Activated CD8-positive, alpha-beta memory T cell treated with anti-CD3 and anti-CD28 coated beads for 24 hours (primary cell): ENCODE results near the gene FAAH.

Experiments used
- DNase-seq: peaks from one replicate; pipeline ENCODE4 v3.0.0-alpha.2; 2020

The FAAH gene

DNA sequence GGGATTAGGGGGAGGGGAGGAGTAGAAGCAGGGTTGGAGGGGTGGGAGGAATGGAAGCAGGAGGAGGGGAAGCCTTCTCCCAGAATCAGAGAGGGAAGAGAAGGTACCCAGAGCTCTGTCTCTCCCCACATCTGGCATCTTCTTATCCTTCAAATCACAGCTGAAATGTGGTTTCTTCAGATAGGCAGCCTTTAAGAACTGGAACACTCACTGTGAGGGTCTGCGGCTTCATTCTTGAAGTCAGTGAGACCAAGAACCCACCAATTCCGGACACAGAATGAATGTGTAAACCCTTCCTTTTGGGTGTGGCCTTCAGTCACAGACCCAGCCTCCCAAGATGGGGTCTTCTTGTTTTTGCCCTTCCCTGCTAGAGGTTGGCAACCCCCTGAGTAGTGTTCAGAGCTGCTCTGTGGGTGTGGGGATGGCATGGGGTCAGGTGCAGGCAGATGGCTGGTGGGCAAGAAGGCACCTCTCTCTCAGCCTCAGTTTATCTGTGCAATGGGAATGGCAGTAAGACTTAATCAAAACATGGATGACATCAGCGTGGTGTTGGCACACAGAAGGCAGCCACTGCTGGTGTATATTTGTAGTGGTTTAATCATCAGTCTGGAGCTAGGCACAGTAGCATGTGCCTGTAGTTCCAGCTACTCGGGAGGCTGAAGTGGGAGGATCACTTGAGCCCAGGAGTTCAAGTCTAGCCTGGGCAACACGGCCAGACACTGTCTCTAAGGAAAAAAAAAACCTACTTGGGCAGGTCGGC, 7.2 kb downstream of the FAAH start:
- no peak for DNase-seq

DNA sequence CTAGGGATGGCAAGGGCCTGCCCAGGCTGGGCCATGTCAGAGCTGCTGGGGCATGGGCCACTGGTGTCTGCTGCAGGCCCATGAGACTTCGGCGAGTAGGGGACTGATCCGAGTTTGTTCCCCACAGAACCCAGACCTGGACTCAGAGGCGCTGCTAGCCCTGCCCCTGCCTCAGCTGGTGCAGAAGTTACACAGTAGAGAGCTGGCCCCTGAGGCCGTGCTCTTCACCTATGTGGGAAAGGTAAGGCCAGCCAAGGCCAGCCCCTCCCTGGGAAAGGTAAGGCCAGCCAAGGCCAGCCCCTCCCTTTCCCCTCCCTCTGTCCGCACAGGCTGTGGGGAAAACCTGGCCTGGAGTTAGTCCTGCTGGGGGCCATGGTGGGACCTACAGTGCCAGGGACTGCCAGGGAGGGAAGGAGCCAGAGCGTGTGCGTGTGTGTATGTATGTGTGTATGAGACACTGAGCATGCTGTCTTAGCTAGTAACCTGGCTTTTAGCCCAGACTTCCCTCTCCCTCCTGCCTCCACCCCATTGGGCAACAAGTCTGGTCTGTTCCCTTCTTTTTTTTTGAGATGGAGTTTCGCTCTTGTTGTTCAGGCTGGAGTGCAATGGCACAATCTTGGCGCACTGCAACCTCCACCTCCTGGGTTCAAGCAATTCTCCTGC, 8.0 kb downstream of the FAAH start:
- no peak for DNase-seq

DNA sequence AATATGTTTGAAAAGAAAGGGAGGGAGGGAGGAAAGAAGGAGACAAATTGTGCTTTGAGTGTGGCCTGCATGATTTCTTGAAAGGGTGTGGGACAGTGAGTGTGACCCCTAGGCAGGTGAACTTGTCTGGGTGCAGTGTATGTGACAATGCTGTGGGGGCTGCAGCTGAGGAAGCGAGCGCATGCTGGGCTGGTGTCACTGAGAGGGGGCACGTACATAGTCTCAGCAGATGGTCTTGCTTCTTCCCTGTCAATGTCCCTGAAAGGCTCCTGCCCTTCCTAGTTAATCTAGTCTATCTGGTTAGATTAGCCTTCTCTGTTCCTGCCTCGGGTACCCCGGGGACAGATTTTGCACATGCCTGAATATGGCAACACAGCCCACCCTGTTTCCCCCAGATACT, 9.8 kb downstream of the FAAH start:
- DNase-seq: no peak

DNA sequence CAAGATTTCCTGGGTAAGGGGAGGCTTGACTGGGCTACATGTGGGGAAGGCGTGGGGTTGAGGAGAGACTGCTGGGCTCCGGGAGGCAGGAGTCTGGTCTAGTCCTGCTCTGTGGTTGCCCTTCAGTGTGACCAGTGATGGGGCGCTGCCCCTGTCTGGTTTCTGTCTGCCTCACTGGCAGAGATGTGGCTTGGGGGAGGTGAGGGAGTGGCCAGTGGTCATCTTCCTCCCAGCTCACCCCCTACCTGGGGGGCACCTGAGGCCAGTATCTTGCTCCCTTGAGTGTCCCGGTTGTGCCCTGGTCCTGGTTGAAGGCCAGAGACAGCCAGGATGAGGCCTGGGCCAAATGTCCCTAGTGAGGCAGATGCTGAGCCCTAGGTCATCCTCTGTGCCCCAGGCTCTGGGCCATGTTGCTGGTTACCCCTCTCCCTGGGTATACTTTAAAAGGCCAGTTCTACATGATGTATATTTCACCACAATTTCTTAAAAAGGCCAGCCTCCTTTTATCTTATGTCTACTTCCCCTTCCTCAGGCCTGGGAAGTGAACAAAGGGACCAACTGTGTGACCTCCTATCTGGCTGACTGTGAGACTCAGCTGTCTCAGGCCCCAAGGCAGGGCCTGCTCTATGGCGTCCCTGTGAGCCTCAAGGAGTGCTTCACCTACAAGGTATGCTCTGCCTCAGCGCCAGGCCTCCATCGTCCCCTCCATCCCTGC, 10.5 kb downstream of the FAAH start:
- no peak for DNase-seq

DNA sequence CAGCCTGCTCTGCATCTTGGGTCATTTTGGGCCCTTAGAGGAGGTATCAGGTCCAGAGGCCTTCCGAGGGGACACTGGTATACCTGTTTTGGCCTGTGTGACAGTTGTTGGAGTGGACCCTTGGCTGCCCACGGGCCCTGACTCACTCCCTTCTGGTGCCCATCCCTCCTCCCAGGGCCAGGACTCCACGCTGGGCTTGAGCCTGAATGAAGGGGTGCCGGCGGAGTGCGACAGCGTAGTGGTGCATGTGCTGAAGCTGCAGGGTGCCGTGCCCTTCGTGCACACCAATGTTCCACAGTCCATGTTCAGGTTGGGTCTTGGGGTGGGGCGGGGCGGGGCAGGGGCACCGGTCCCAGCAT, 11.1 kb downstream of the FAAH start:
- DNase-seq: no peak

GRCh38 chr1:46405724-46406123, 11.6 kb downstream of the FAAH start:
- no peak for DNase-seq

- DNase-seq: no peak
Measured at GRCh38 chr1:46406881-46407608, 12.9 kb downstream of the FAAH start.

DNA sequence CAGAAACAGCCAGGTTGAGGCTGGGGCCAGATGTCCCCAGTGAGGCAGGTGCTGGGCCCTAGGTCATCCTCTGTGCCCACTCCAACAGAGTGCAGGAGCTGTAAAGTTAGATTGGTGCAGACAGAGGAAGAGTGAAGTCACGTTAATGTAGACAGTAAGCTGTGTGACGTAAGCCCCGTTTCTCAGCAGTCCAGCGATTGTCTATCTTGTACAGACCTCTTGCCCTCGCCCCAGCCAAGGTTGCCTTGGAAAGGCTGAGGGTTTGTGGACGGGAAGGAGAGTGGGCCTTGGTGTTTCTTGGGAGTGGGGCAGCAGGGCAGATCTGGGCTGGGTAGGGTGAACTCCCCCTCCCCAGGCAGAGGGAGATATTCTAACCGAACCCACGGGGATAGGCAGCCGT, 13.5 kb downstream of the FAAH start:
- DNase-seq: no peak

DNA sequence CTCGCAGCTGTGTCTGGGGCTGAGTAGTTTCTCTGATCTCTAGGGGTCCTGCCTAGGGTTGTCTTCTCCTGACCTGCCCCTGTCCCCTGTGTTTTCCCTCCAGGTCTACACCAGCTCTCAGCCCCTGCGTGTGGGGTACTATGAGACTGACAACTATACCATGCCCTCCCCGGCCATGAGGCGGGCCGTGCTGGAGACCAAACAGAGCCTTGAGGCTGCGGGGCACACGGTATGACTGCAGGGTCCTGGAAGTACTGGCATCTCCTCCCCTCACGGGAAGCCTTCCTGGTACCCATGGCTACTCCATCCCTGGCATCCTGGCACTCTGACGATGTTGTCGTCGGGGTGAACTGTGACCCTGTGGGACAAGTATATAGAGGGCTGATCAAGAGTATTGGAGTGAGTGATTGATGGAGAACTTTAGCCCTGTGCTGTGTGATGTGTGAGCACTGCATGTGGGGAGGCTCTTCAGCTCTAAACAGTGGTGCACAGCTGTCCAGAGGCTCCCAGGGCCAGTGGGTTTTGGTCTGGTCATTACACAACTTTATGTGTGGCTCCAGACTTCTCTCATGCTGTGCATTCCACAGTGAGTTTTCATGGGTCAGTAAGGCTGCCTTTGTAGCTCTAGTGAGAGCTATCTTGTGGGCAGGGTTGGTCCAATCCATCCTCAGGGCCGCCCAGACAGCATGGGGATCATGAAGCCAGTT, 14.4 kb downstream of the FAAH start:
- DNase-seq: no peak

- no peak for DNase-seq
Measured at GRCh38 chr1:46409063-46409372, 14.9 kb downstream of the FAAH start.

- no peak for DNase-seq
Measured at GRCh38 chr1:46410156-46411009, 16.3 kb downstream of the FAAH start.

GRCh38 chr1:46411010-46411405, 16.9 kb downstream of the FAAH start:
- DNase-seq: no peak

DNA sequence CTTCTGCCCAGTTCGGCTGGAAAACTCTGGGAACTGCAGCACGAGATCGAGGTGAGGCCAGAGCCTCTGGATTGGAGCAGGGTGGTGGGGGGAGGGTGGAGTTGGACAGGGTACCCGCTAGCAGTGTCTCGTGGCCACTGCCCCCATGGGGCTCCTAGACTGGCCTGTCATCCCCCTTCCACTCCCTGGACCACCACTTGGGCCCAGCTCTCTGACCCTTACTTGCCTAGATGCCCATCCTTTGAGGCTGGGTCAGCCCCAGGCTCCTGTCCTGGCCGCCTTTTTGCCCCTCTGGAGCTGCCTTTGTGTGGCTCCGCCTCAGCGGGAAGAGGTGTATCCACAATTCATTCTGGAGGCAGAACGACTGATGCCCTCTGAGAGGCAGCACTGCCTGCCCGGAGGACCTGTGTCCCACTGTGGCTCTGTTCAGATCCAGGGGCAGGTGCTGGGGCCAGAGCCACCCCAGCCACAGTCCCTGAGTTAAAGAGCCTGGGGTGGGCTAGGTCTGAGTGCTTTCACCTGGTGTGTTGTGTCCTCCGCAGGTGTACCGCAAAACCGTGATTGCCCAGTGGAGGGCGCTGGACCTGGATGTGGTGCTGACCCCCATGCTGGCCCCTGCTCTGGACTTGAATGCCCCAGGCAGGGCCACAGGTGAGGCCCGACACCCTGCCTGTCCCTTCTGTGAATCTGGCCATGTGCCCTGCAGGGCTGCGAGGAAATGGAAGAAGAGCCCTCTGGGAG, 17.7 kb downstream of the FAAH start:
- no peak for DNase-seq

- no peak for DNase-seq
Measured at GRCh38 chr1:46412893-46413595, 18.9 kb downstream of the FAAH start.

DNA sequence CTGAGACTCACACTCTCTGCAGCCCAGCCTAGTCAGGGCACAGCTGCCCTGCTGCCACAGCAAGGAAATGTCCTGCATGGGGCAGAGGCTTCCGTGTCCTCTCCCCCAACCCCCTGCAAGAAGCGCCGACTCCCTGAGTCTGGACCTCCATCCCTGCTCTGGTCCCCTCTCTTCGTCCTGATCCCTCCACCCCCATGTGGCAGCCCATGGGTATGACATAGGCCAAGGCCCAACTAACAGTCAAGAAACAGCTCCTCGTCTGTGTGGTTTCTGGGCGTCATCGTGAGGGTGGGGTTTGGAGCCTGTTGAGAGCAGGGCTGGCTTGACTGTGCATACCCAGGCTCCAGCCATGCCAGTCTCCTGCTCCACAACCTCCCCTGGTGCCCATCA, 19.5 kb downstream of the FAAH start:
- DNase-seq: no peak

DNA sequence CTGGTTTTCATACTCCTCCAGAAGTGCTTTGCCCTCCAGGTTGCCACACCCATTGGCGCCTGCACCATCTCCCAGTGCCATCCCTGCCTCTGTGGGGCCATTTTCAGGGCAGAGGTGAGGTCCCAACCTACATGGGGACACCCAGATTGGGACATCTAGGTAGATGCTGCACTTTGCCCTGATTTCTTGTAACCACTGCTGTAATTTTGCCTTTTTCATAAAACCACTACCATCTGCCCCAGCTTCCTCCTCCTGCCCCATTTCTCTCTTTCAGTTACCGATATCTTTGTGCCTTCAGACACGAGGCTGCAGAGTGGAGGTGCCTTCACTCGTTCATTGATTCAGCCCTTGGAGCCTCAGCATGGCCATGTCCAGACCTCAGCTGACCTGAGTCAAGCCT, 21.4 kb downstream of the FAAH start:
- no peak for DNase-seq

DNA sequence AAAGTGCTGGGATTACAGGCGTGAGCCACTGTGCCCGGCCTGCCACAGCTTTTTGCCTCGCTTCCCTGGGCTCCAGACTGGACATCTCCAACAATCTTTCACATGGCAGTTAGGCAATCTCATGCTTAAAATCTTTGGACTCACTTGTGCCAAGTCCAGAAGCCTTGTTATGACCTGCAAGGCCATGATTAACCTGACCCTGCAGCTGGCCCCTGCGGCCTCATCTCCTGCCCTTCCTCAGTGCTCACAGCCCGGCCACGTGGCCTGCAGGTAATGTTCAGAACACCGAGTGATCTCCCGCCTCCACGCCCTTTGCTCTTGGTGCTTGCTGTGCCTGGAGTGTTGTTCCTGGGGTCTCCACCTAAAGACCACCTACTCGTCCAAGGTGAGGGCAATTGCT, 24.9 kb downstream of the FAAH start:
- no peak for DNase-seq

DNA sequence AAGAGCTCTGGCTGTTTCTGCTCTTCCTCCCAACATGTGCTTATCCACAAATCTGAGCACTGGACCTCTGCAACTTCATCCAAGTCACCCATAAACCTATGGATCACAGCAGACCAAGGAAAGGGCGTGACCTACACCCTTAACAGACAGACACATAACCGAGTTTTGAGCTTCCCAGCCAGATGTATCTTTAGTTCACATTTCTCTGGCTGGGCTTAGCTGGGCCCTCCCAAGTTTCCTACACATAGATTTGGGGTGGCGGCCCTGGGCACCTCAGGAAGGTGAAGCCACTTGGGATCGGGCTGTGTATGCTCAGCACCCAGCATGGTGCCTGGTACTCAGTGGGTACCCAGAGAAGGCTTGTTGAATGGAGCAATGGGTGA, 26.4 kb downstream of the FAAH start:
- DNase-seq: no peak

- DNase-seq: no peak
Measured at GRCh38 chr1:46421739-46422138, 27.6 kb downstream of the FAAH start.

GRCh38 chr1:46422261-46422871, 28.2 kb downstream of the FAAH start:
- DNase-seq: no peak
